ENCODE measurements around the gene JKAMP.

DNA sequence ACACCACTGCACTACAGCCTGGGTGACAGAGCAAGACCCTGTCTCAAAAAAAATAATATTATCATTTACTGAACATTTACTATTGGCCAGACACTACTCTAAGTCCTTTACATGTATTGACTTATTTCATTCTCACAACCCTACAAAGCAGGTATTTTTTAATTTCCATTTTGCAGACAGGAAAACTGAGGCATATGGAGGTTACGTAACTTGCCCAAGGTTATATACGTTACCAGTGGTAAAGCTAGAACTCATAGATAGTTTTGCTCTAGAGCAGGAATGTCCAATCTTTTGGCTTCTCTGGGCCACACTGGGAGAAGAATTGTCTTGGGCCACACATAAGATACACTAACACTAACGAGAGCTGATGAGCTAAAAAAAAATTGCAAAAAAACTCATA is 5.8 kb upstream of the JKAMP start:
- no peak for TF ChIP-seq EZH2phosphoT487 (IDR thresholded peaks at IDR 0.05; ENCODE audit: borderline replicate concordance, low read depth, low read length)
- TF ChIP-seq, protein P1, sequence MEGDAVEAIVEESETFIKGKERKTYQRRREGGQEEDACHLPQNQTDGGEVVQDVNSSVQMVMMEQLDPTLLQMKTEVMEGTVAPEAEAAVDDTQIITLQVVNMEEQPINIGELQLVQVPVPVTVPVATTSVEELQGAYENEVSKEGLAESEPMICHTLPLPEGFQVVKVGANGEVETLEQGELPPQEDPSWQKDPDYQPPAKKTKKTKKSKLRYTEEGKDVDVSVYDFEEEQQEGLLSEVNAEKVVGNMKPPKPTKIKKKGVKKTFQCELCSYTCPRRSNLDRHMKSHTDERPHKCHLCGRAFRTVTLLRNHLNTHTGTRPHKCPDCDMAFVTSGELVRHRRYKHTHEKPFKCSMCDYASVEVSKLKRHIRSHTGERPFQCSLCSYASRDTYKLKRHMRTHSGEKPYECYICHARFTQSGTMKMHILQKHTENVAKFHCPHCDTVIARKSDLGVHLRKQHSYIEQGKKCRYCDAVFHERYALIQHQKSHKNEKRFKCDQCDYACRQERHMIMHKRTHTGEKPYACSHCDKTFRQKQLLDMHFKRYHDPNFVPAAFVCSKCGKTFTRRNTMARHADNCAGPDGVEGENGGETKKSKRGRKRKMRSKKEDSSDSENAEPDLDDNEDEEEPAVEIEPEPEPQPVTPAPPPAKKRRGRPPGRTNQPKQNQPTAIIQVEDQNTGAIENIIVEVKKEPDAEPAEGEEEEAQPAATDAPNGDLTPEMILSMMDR (conservative IDR thresholded peaks at IDR 0.05; ENCODE audit: low read length) = no peak

All from OCI-LY7 (cell line).